HEK293 (cell line): ENCODE results near the gene RNASE4.
"Not testable (repeated sequence)": the region's sequence is repeated elsewhere in the genome, so short reads cannot be mapped to it uniquely, and the experiment has no call there.

Source experiments
- CTCF ChIP-seq: fragments of 450-650 bp; formaldehyde crosslinking; IDR thresholded peaks from 2 replicates; pipeline ENCODE4 v1.5.1; 2016; ENCODE audit warnings: missing biosample characterization, missing genetic modification characterization
- SCRT1 ChIP-seq: fragments of 450-650 bp; formaldehyde crosslinking; IDR thresholded peaks from 2 replicates; pipeline ENCODE4 v1.5.1; 2016; ENCODE audit warnings: missing biosample characterization, missing genetic modification characterization, borderline replicate concordance
- YY1 ChIP-seq: fragments of 450-650 bp; formaldehyde crosslinking; IDR thresholded peaks from 2 replicates; pipeline ENCODE4 v1.5.1; 2018; ENCODE audit warnings: missing biosample characterization, missing genetic modification characterization
- ZBTB10 ChIP-seq: fragments of 450-650 bp; formaldehyde crosslinking; IDR thresholded peaks from 2 replicates; pipeline ENCODE4 v1.5.1; 2016; ENCODE audit warnings: missing biosample characterization, missing genetic modification characterization
- ZBTB17 ChIP-seq: fragments of 450-650 bp; formaldehyde crosslinking; IDR thresholded peaks from 2 replicates; pipeline ENCODE4 v1.5.1; 2016; ENCODE audit warnings: missing biosample characterization, missing genetic modification characterization
- ZNF24 ChIP-seq: fragments of 450-650 bp; formaldehyde crosslinking; IDR thresholded peaks from 2 replicates; pipeline ENCODE4 v1.5.1; 2016; ENCODE audit warnings: missing biosample characterization, missing genetic modification characterization
- ZNF362 ChIP-seq: fragments of 450-650 bp; formaldehyde crosslinking; IDR thresholded peaks from 2 replicates; pipeline ENCODE4 v1.5.1; 2016; ENCODE audit warnings: missing biosample characterization, missing genetic modification characterization
- ZNF426 ChIP-seq: fragments of 450-650 bp; formaldehyde crosslinking; IDR thresholded peaks from 2 replicates; pipeline ENCODE4 v1.5.1; 2017; ENCODE audit warnings: missing biosample characterization, missing genetic modification characterization, mild to moderate bottlenecking, inconsistent platforms, moderate library complexity
- ZNF473 ChIP-seq: fragments of 450-650 bp; formaldehyde crosslinking; IDR thresholded peaks from 2 replicates; pipeline ENCODE4 v1.5.1; 2017; ENCODE audit warnings: missing biosample characterization, missing genetic modification characterization
- ZNF747 ChIP-seq: fragments of 450-650 bp; formaldehyde crosslinking; IDR thresholded peaks from 2 replicates; pipeline ENCODE4 v1.5.1; 2016; ENCODE audit warnings: missing biosample characterization, missing genetic modification characterization
- ZNF791 ChIP-seq: fragments of 450-650 bp; formaldehyde crosslinking; IDR thresholded peaks from 2 replicates; pipeline ENCODE4 v1.5.1; 2016; ENCODE audit warnings: missing biosample characterization, missing genetic modification characterization
- TF ChIP-seq, protein P1 (sequence below): fragments of 450-650 bp; formaldehyde crosslinking; IDR thresholded peaks from 2 replicates; pipeline ENCODE4 v1.5.1; 2016; ENCODE audit warnings: missing biosample characterization, missing genetic modification characterization
- TF ChIP-seq, protein P2 (sequence below): fragments of 450-650 bp; formaldehyde crosslinking; IDR thresholded peaks from 2 replicates; pipeline ENCODE4 v1.5.1; 2016; ENCODE audit warnings: missing biosample characterization, missing genetic modification characterization

DNA sequence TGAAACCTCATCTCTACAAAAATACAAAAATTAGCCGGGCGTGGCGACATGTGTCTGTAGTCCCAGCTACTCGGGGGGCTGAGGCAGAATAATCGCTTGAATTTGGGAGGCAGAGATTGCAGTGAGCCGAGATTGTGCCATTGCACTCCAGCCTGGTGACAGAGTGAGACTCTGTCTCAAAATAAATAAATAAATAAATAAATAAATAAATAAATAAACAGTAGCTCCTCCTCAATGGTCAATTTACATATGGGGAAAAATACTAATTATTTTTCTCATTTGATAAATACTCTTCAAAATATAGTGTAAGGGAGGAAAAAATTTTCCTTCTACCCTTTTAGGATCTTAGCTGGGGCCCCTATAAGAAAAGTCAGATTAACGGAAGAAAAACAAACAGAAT is 53.9 kb downstream of the RNASE4 start:
- not testable (repeated sequence) for TF ChIP-seq ZNF362 (tag by site-specific recombination); ZNF791 (tag by site-specific recombination); ZNF473 (tag by site-specific recombination); CTCF (tag by site-specific recombination); ZBTB10 (tag by site-specific recombination); ZNF24; ZBTB17 (tag by site-specific recombination); YY1; SCRT1 (tag by site-specific recombination); ZNF747 (tag by site-specific recombination)
- TF ChIP-seq, protein P1, sequence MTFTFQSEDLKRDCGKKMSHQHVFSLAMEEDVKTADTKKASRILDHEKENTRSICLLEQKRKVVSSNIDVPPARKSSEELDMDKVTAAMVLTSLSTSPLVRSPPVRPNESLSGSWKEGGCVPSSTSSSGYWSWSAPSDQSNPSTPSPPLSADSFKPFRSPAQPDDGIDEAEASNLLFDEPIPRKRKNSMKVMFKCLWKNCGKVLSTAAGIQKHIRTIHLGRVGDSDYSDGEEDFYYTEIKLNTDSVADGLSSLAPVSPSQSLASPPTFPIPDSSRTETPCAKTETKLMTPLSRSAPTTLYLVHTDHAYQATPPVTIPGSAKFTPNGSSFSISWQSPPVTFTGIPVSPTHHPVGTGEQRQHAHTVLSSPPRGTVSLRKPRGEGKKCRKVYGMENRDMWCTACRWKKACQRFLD (tag by site-specific recombination): not testable (repeated sequence)
- TF ChIP-seq, protein P2, sequence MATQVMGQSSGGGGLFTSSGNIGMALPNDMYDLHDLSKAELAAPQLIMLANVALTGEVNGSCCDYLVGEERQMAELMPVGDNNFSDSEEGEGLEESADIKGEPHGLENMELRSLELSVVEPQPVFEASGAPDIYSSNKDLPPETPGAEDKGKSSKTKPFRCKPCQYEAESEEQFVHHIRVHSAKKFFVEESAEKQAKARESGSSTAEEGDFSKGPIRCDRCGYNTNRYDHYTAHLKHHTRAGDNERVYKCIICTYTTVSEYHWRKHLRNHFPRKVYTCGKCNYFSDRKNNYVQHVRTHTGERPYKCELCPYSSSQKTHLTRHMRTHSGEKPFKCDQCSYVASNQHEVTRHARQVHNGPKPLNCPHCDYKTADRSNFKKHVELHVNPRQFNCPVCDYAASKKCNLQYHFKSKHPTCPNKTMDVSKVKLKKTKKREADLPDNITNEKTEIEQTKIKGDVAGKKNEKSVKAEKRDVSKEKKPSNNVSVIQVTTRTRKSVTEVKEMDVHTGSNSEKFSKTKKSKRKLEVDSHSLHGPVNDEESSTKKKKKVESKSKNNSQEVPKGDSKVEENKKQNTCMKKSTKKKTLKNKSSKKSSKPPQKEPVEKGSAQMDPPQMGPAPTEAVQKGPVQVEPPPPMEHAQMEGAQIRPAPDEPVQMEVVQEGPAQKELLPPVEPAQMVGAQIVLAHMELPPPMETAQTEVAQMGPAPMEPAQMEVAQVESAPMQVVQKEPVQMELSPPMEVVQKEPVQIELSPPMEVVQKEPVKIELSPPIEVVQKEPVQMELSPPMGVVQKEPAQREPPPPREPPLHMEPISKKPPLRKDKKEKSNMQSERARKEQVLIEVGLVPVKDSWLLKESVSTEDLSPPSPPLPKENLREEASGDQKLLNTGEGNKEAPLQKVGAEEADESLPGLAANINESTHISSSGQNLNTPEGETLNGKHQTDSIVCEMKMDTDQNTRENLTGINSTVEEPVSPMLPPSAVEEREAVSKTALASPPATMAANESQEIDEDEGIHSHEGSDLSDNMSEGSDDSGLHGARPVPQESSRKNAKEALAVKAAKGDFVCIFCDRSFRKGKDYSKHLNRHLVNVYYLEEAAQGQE (tag by site-specific recombination): peak; percentile 53; the same call in 1 of the 2 replicates
- peak; percentile 69 for TF ChIP-seq ZNF426
